ENCODE measurements around the gene TBC1D14. TPM values are rescaled to one million over a fixed set of nuclear protein-coding genes. Genes with fewer than 3 reads are reported as not detected.

Gene TBC1D14
- total RNA-seq, 1 experiment from 2014 or later: 50.2 TPM

- Histone ChIP-seq H4K91ac (ENCODE audit: insufficient read length, low read depth, low read length) (no peak overlapping the region), H2AFZ (ENCODE audit: low read length) (no peak overlapping the region), H3K23ac (ENCODE audit: insufficient read length, low read depth, low read length) (no peak overlapping the region), H3K9ac (ENCODE audit: extremely low read depth, insufficient read length, low read length) (no peak overlapping the region), H4K20me1 (ENCODE audit: control insufficient read depth, insufficient read depth, insufficient read length) (no peaks in the 10 kb centered on the region), H2AK5ac (ENCODE audit: insufficient read length, low read length) (no peak overlapping the region), H3K79me2 (ENCODE audit: insufficient read depth, low read length) (no peaks in the 10 kb centered on the region), H3K56ac (ENCODE audit: insufficient read length, low read depth, low read length) (no peak overlapping the region), H2BK12ac (ENCODE audit: insufficient read length, low read depth, low read length) (no peak overlapping the region), H3K27me3 (ENCODE audit: insufficient read depth, low read length) (no peaks in the 10 kb centered on the region), H2BK5ac (ENCODE audit: insufficient read length, low read length) (no peak overlapping the region), H3K18ac (ENCODE audit: insufficient read length, low read depth, low read length) (no peak overlapping the region), H3K23me2 (ENCODE audit: insufficient read length, low read depth, low read length, poor library complexity, severe bottlenecking) (no peaks in the 10 kb centered on the region), H3T11ph (ENCODE audit: low read length) (no peak overlapping the region), H3K79me1 (ENCODE audit: insufficient read depth, low read depth, low read length, poor library complexity, severe bottlenecking) (no peaks in the 10 kb centered on the region), H2BK15ac (ENCODE audit: low read depth, low read length) (no peak overlapping the region), H3K4ac (ENCODE audit: low read depth, low read length) (no peak overlapping the region), H4K8ac (replicated peaks; ENCODE audit: insufficient read length, low read depth, low read length) (no peak overlapping the region), H3K4me1 (ENCODE audit: insufficient read depth, low read length) (no peaks in the 10 kb centered on the region), H3K9me3 (ENCODE audit: control insufficient read depth, low read depth, low read length) (no peaks in the 10 kb centered on the region), H2BK20ac (ENCODE audit: low read depth, low read length, poor library complexity, severe bottlenecking) (no peak overlapping the region), H2BK120ac (ENCODE audit: low read depth, low read length, poor library complexity, severe bottlenecking) (no peak overlapping the region), H3K4me2 (ENCODE audit: insufficient read depth, insufficient read length, low read length) (no peak overlapping the region), H3K27ac (ENCODE audit: insufficient read length, low read depth, low read length) (no peak overlapping the region), H3K14ac (ENCODE audit: insufficient read depth, low read length) (no peak overlapping the region), H4K5ac (ENCODE audit: insufficient read length, low read depth, low read length) (no peak overlapping the region)
- Mint-ChIP-seq H3K9me3 (no peaks in the 10 kb centered on the region), H3K36me3 (ENCODE audit: insufficient read depth in 1 of 3, low read depth in 3 of 3) (peaks cover 22 to 71% (median 61%) of the 10 kb centered on the region in 3 experiments; a peak in 6 of 7 replicates), H3K27me3 (ENCODE audit: low read depth) (peaks cover 1% of the 10 kb centered on the region; the same call in 1 of the 2 replicates), H3K4me3 (no peak overlapping the region), H3K27ac (no peak overlapping the region), H3K4me1 (peaks cover 0 to 4% of the 10 kb centered on the region in 2 experiments; a peak in 2 of 4 replicates)
- no CpG with 5 or more reads among the region's 4 CpGs for WGBS (ENCODE audit: extremely low coverage, insufficient read length, low lambda C conversion rate)
- no peak for TF ChIP-seq CTCF (conservative IDR thresholded peaks at IDR 0.05)
- DNase-seq: no peak
Observed at GRCh38 chr4:6874981-6875380, 34.6 kb upstream of the TBC1D14 start.
